Esophagus muscularis mucosa (tissue), 3 donors: Measurements from ENCODE around the gene CEMIP2.

Experiments
- POLR2AphosphoS5 ChIP-seq, 2 donors: sonication (generic); formaldehyde crosslinking; IDR thresholded peaks; one replicate each; pipeline ENCODE4 v1.6.1; 2017; ENCODE audit warnings: antibody characterized with exemption in 2 of 2
- TF ChIP-seq, protein P1 (sequence below), 3 experiments: fragments of 200-600 bp in 2 of 3; fragments of 450-650 bp in 1 of 3; sonication (generic) in 2 of 3; IDR thresholded peaks; one replicate each; pipeline ENCODE4 v1.5.1; 2017 to 2019; ENCODE audit warnings: antibody characterized with exemption in 3 of 3, mild to moderate bottlenecking in 2 of 3, moderate library complexity in 1 of 3

DNA sequence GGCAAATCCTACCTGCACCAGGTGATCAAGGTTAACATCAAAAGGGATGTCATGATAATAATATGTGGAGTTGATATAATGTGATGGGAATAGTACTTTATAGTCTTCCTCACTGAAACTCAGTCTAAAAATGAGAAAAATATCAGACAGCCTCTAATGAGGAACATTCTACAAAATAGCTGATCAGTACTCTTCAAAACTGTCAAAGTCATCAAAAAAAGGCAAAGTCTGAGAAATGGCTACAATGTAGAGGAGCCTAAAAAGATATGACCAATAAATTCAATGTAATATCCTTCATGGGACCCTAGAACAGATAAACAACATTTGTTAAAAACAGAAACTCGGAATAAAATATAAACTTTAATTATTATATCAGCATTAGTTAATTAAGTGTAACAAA is 95.7 kb downstream of the CEMIP2 start:
- TF ChIP-seq, protein P1, sequence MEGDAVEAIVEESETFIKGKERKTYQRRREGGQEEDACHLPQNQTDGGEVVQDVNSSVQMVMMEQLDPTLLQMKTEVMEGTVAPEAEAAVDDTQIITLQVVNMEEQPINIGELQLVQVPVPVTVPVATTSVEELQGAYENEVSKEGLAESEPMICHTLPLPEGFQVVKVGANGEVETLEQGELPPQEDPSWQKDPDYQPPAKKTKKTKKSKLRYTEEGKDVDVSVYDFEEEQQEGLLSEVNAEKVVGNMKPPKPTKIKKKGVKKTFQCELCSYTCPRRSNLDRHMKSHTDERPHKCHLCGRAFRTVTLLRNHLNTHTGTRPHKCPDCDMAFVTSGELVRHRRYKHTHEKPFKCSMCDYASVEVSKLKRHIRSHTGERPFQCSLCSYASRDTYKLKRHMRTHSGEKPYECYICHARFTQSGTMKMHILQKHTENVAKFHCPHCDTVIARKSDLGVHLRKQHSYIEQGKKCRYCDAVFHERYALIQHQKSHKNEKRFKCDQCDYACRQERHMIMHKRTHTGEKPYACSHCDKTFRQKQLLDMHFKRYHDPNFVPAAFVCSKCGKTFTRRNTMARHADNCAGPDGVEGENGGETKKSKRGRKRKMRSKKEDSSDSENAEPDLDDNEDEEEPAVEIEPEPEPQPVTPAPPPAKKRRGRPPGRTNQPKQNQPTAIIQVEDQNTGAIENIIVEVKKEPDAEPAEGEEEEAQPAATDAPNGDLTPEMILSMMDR (IDR thresholded peaks at IDR 0.05) = no peak
- TF ChIP-seq POLR2AphosphoS5 (IDR thresholded peaks at IDR 0.05) = no peak
